KMS-11 (cell line): ENCODE data around the gene IGSF22.

Source experiments
- H2AFZ ChIP-seq: fragments of 200-600 bp; sonication (generic); 2 replicates; pipeline ENCODE4 v1.6.1; 2016; ENCODE audit warnings: antibody characterized with exemption, mixed run types, low read depth
- H3K27ac ChIP-seq: fragments of 200-600 bp; sonication (generic); 2 replicates; pipeline ENCODE4 v1.6.1; 2016; ENCODE audit warnings: mild to moderate bottlenecking, mixed run types
- H3K27me3 ChIP-seq: fragments of 200-600 bp; sonication (generic); 2 replicates; pipeline ENCODE4 v1.6.1; 2017; ENCODE audit warnings: mild to moderate bottlenecking, low read depth, mixed run types, moderate library complexity; ENCODE audit not compliant: insufficient read depth
- H3K36me3 ChIP-seq: fragments of 200-600 bp; sonication (generic); 2 replicates; pipeline ENCODE4 v1.6.1; 2017; ENCODE audit warnings: mild to moderate bottlenecking, mixed run types; ENCODE audit not compliant: insufficient read depth
- H3K4me1 ChIP-seq: fragments of 200-600 bp; sonication (generic); 2 replicates; pipeline ENCODE4 v1.6.1; 2016; ENCODE audit warnings: mild to moderate bottlenecking, low read depth, mixed run types; ENCODE audit not compliant: poor library complexity, severe bottlenecking
- H3K4me2 ChIP-seq: fragments of 200-600 bp; sonication (generic); 2 replicates; pipeline ENCODE4 v1.7.0; 2016; ENCODE audit warnings: mild to moderate bottlenecking, mixed run types
- H3K4me3 ChIP-seq: fragments of 200-600 bp; sonication (generic); IDR thresholded peaks from 2 replicates; pipeline ENCODE4 v1.6.1; 2017; ENCODE audit warnings: low read depth, low read length, mixed read lengths; ENCODE audit not compliant: insufficient read depth
- H3K79me2 ChIP-seq: fragments of 200-600 bp; sonication (generic); 2 replicates; pipeline ENCODE4 v1.6.1; 2016; ENCODE audit warnings: low read depth, mixed run types; ENCODE audit not compliant: insufficient read depth
- H3K9ac ChIP-seq: fragments of 200-600 bp; sonication (generic); 2 replicates; pipeline ENCODE4 v1.6.1; 2016; ENCODE audit warnings: mild to moderate bottlenecking, mixed run types
- H4K20me1 ChIP-seq: fragments of 200-600 bp; sonication (generic); 2 replicates; pipeline ENCODE4 v1.6.1; 2016; ENCODE audit warnings: mild to moderate bottlenecking, mixed run types; ENCODE audit not compliant: insufficient read depth
- CTCF ChIP-seq: fragments of 200-600 bp; sonication (generic); conservative IDR thresholded peaks from 2 replicates; pipeline ENCODE4 v1.6.1; 2017; ENCODE audit warnings: low read depth, mild to moderate bottlenecking, antibody characterized with exemption, low read length, moderate library complexity, mixed read lengths

The IGSF22 gene

GRCh38 chr11:18657673-18658072 lies 68.3 kb downstream of the IGSF22 start:
- Histone ChIP-seq H3K27me3 (no peaks in the 10 kb centered on the region), H3K9ac (no peak overlapping the region), H3K4me3 (no peak overlapping the region), H3K27ac (no peak overlapping the region), H4K20me1 (no peaks in the 10 kb centered on the region), H3K36me3 (no peaks in the 10 kb centered on the region), H3K79me2 (no peaks in the 10 kb centered on the region), H3K4me1 (no peaks in the 10 kb centered on the region), H2AFZ (no peak overlapping the region), H3K4me2 (no peak overlapping the region)
- no peak for TF ChIP-seq CTCF
